GM12878 (cell line): ENCODE data around the gene EHBP1. TPM values are rescaled to one million over a fixed set of nuclear protein-coding genes. Genes with fewer than 3 reads are reported as not detected.

ENCODE experiments used
- ATAC-seq: fragments of 200-7000 bp; cut with Tn5 transposase; 3 replicates; pipeline ENCODE4 v1.9.1; 2020; ENCODE audit warnings: mild to moderate bottlenecking, moderate library complexity
- BruUV-seq: library from RNA; stranded (reverse); fragments of 400-500 nt; replicated peaks from 2 replicates; lab custom pipeline; 2021; lab: Mats Ljungman, UMichigan
- CTCF ChIA-PET: fragments of 300-600 bp; sonication (Branson Sonifier 250); formaldehyde crosslinking; extraction: SDS; loops from one replicate; lab custom pipeline; 2021; ENCODE audit warnings: inconsistent platforms; lab: Yijun Ruan, JAX
- POLR2A ChIA-PET: fragments of 350-600 bp; formaldehyde crosslinking; extraction: SDS; loops from one replicate; lab custom pipeline; 2021; ENCODE audit warnings: inconsistent platforms; lab: Charles Lee
- RAD21 ChIA-PET: fragments of 300-600 bp; sonication (Branson Sonifier 250); formaldehyde crosslinking; loops from one replicate; lab custom pipeline; 2023; ENCODE audit warnings: antibody characterized with exemption; ENCODE audit not compliant: unreplicated experiment; lab: Charles Lee
- SMC1A ChIA-PET: fragments of 300-600 bp; sonication (Branson Sonifier 250); formaldehyde crosslinking; loops from one replicate; lab custom pipeline; 2023; ENCODE audit not compliant: unreplicated experiment, uncharacterized antibody; lab: Charles Lee
- DNase-seq: peaks from one replicate; pipeline ENCODE4 v3.0.0-alpha.2; 2011; ENCODE audit warnings: low read depth, low spot score
- FAIRE-seq: peaks from 3 replicates; lab custom pipeline; 2011; peaks lifted over from hg19 to GRCh38; lab: Jason Lieb, UNC
- H2AFZ ChIP-seq: 2 replicates; pipeline ENCODE4 v1.6.0; 2011; ENCODE audit warnings: low read depth, low read length, control low read depth; ENCODE audit not compliant: control insufficient read depth
- H3K27ac ChIP-seq: 2 replicates; pipeline ENCODE4 v1.5.1; 2011; ENCODE audit warnings: control low read depth; ENCODE audit not compliant: control insufficient read depth, insufficient read depth
- H3K27me3 ChIP-seq, 2 experiments: replicated peaks in 1 of 2; 2 replicates each; pipeline versions ENCODE4 v1.6.0 to v1.6.1; 2011; ENCODE audit warnings: low read length in 1 of 2; ENCODE audit not compliant: control insufficient read depth in 2 of 2, insufficient read depth in 2 of 2
- H3K36me3 ChIP-seq, 2 experiments: 2 replicates each; pipeline ENCODE4 v1.5.1; 2011; ENCODE audit warnings: low read length in 1 of 2; ENCODE audit not compliant: control insufficient read depth in 2 of 2, insufficient read depth in 2 of 2
- H3K4me1 ChIP-seq: 2 replicates; pipeline ENCODE4 v1.6.1; 2011; ENCODE audit warnings: mild to moderate bottlenecking, low read length, moderate library complexity, mixed read lengths; ENCODE audit not compliant: control insufficient read depth, insufficient read depth
- H3K4me2 ChIP-seq: 2 replicates; pipeline ENCODE4 v1.6.0; 2011; ENCODE audit warnings: control low read depth; ENCODE audit not compliant: control insufficient read depth, insufficient read depth
- H3K4me3 ChIP-seq: fragments of 200-600 bp; sonication (generic); 2 replicates; pipeline ENCODE4 v1.5.1; 2016
- H3K79me2 ChIP-seq: 2 replicates; pipeline ENCODE4 v1.6.0; 2011; ENCODE audit warnings: low read length; ENCODE audit not compliant: control insufficient read depth, insufficient read depth
- H3K9ac ChIP-seq: 2 replicates; pipeline ENCODE4 v1.8.0; 2011; ENCODE audit warnings: low read length, control low read depth, mixed read lengths; ENCODE audit not compliant: control insufficient read depth, insufficient read depth
- H3K9me3 ChIP-seq: replicated peaks from 3 replicates; pipeline ENCODE4 v1.5.1; 2011; ENCODE audit warnings: mild to moderate bottlenecking, low read length; ENCODE audit not compliant: control insufficient read depth, insufficient read depth
- H4K20me1 ChIP-seq: 2 replicates; pipeline ENCODE4 v1.6.0; 2011; ENCODE audit not compliant: control insufficient read depth, insufficient read depth
- ATF7 ChIP-seq: fragments of 450-650 bp; IDR thresholded peaks from 2 replicates; pipeline ENCODE4 v1.6.1; 2016; ENCODE audit warnings: low read depth, mild to moderate bottlenecking
- BACH1 ChIP-seq: fragments of 450-650 bp; IDR thresholded peaks from 2 replicates; pipeline ENCODE4 v1.6.1; 2017; ENCODE audit warnings: mild to moderate bottlenecking, borderline replicate concordance
- BHLHE40 ChIP-seq, 2 experiments: fragments of 450-650 bp in 1 of 2; IDR thresholded peaks; 2 replicates each; pipeline ENCODE4 v1.6.1; 2011 to 2017; ENCODE audit warnings: low read depth in 2 of 2, borderline replicate concordance in 1 of 2, improper control_type of control experiment in 1 of 2, low read length in 1 of 2, mild to moderate bottlenecking in 1 of 2
- E2F4 ChIP-seq: IDR thresholded peaks from 2 replicates; pipeline ENCODE4 v1.6.1; 2012; ENCODE audit warnings: low read depth, low read length, improper control_type of control experiment
- E2F8 ChIP-seq: fragments of 450-650 bp; IDR thresholded peaks from 2 replicates; pipeline ENCODE4 v1.6.1; 2018; ENCODE audit warnings: mild to moderate bottlenecking, low read depth, moderate library complexity; ENCODE audit not compliant: partially characterized antibody
- LARP7 ChIP-seq: fragments of 450-650 bp; IDR thresholded peaks from 2 replicates; pipeline ENCODE4 v1.6.1; 2017; ENCODE audit warnings: mild to moderate bottlenecking
- MYB ChIP-seq: fragments of 150-350 bp; IDR thresholded peaks from 2 replicates; pipeline ENCODE4 v1.6.1; 2014; ENCODE audit warnings: mild to moderate bottlenecking, low read depth, low read length, borderline replicate concordance
- NR2C2 ChIP-seq: IDR thresholded peaks from 2 replicates; pipeline ENCODE4 v1.6.1; 2011; ENCODE audit warnings: borderline replicate concordance, low read depth; ENCODE audit not compliant: control insufficient read depth, insufficient read length
- PML ChIP-seq: IDR thresholded peaks from 2 replicates; pipeline ENCODE4 v1.6.1; 2012; ENCODE audit warnings: low read length, inconsistent platforms
- RAD51 ChIP-seq: fragments of 450-650 bp; IDR thresholded peaks from 2 replicates; pipeline ENCODE4 v1.6.1; 2016; ENCODE audit warnings: moderate library complexity, mild to moderate bottlenecking, inconsistent platforms
- SPI1 ChIP-seq: IDR thresholded peaks from 2 replicates; pipeline ENCODE4 v1.6.1; 2011; ENCODE audit warnings: low read depth, mild to moderate bottlenecking, low read length, moderate library complexity, borderline replicate concordance; ENCODE audit not compliant: insufficient read depth
- STAT3 ChIP-seq: IDR thresholded peaks from 2 replicates; pipeline ENCODE4 v1.6.1; 2011; ENCODE audit warnings: low read depth, low read length, improper control_type of control experiment
- WGBS: methylation state at CpG from one replicate; pipeline ENCODE4 v1.1.6; 2016; ENCODE audit warnings: low lambda C conversion rate; ENCODE audit not compliant: insufficient replicate concordance, insufficient coverage; ENCODE audit errors: missing lambda C conversion rate; 5-methylcytosine and 5-hydroxymethylcytosine counted together
- in situ Hi-C: fragments of 300-500 bp; cut with MboI; formaldehyde crosslinking; loops from 9 replicates; pipeline ENCODE4 v1.14.3; 2018; ENCODE audit warnings: mixed read lengths
- intact Hi-C: fragments of 100-400 bp; cut with micrococcal nuclease; formaldehyde crosslinking; loops from one replicate; pipeline ENCODE4 v1.14.2; 2022; ENCODE audit not compliant: unreplicated experiment
- polyA plus RNA-seq, 11 experiments: library from polyadenylated mRNA; depleted of rRNA in 4 of 11; unstranded in 6 of 11; stranded (reverse) in 5 of 11; fragments of >200 nt; fragmentation: Nextera tagmentation in 4 of 11; fragmentation: Illumina TruSeq in 1 of 11; extraction: Ambion mirVana in 4 of 11; extraction: Trizol in 1 of 11; gene quantifications; 1 replicate in 1 of 11; 2 replicates in 10 of 11; pipeline versions ENCODE4 v1.2.1 to v1.2.3, GENCODE V29; 2011 to 2016; ENCODE audit warnings: inconsistent platforms in 2 of 11, missing spikeins in 2 of 11, low read depth in 1 of 11
- total RNA-seq, 4 experiments: library from RNA; depleted of rRNA in 3 of 4; stranded (reverse); fragments of >200 nt in 3 of 4; fragmentation: Illumina TruSeq in 1 of 4; extraction: Trizol in 1 of 4; gene quantifications; 2 replicates each; pipeline versions ENCODE4 v1.2.1 to v1.2.3, GENCODE V29; 2013 to 2021

The EHBP1 gene
- total and polyA plus RNA-seq, 10 of the 15 experiments (the other 5 are each of a cell fraction or from before 2014, with no cell fraction given): 5.7 to 26.1 (median 13.6) TPM

- H3K27me3 ChIP-seq: no peaks in the 10 kb centered on the region
- H3K4me3 ChIP-seq: no peak overlapping the region
- peaks cover 2% of the 10 kb centered on the region; the same call in 1 of the 3 replicates for H3K9me3 ChIP-seq
- DNase-seq (no peak), ATAC-seq (no peak), FAIRE-seq (no peak)
- intact Hi-C loops (no loop called here), in situ Hi-C loops (no loop called here)
- RAD21 ChIA-PET: interaction anchor here (0.9 to 1.9 kb wide), 2 partner anchors 9 to 308 kb away, joined by 3 to 9 read pairs; no protein-coding TSS in a partner anchor
- no peak overlapping the region for H3K4me2 ChIP-seq
- H2AFZ ChIP-seq: no peak overlapping the region
- no peaks in the 10 kb centered on the region for H4K20me1 ChIP-seq
- H3K4me1 ChIP-seq: no peaks in the 10 kb centered on the region
- SMC1A ChIA-PET: interaction anchor here (0.6 to 2.9 kb wide), 8 partner anchors 9 to 308 kb away, joined by 3 to 14 read pairs (median 4); no protein-coding TSS in a partner anchor
- no TSS peak for BruUV-seq
- H3K36me3 ChIP-seq: no peaks in the 10 kb centered on the region
- CTCF ChIA-PET: interaction anchor here (1.4 to 2.1 kb wide), 4 partner anchors 10 to 309 kb away, joined by 3 to 10 read pairs (median 8); no protein-coding TSS in a partner anchor
- no peak overlapping the region for H3K9ac ChIP-seq
- TF ChIP-seq SPI1 (0 out of 2 replicates have a peak, but pooled peaks have one; percentile 3), MYB (no peak)
- POLR2A ChIA-PET: no interaction called here
- WGBS: 100% methylated on average over 3 of the region's 3 CpGs
- H3K27ac ChIP-seq: no peak overlapping the region
- H3K79me2 ChIP-seq: no peaks in the 10 kb centered on the region
Observed at GRCh38 chr2:62765619-62766376, 60.3 kb downstream of the EHBP1 start.

- no peaks in the 10 kb centered on the region for H3K4me1 ChIP-seq
- ChIA-PET POLR2A (interaction anchor here (0.6 kb wide), 1 partner anchor 338 kb away, joined by 3 read pairs; no protein-coding TSS in a partner anchor), SMC1A (interaction anchor here (0.8 to 4.4 kb wide), 11 partner anchors 9 to 310 kb away, joined by 3 to 29 read pairs (median 4); no protein-coding TSS in a partner anchor), CTCF (interaction anchor here (0.7 to 5.0 kb wide), 4 partner anchors 9 to 312 kb away, joined by 3 to 33 read pairs (median 4); no protein-coding TSS in a partner anchor), RAD21 (interaction anchor here (1.1 to 12.5 kb wide), 2 partner anchors 180 to 311 kb away, joined by 3 to 183 read pairs; no protein-coding TSS in a partner anchor)
- H3K27me3 ChIP-seq: no peaks in the 10 kb centered on the region
- H3K4me3 ChIP-seq: no peak overlapping the region
- WGBS: 91% methylated on average over 3 of the region's 3 CpGs
- H3K9ac ChIP-seq: no peak overlapping the region
- intact Hi-C loops (no loop called here), in situ Hi-C loops (no loop called here)
- no peaks in the 10 kb centered on the region for H4K20me1 ChIP-seq
- H3K9me3 ChIP-seq: peaks cover 2% of the 10 kb centered on the region; the same call in 1 of the 3 replicates
- ATAC-seq: no peak
- H3K36me3 ChIP-seq: no peaks in the 10 kb centered on the region
- H3K4me2 ChIP-seq: no peak overlapping the region
- H2AFZ ChIP-seq: no peak overlapping the region
- BruUV-seq: no TSS peak
- no peak overlapping the region for H3K27ac ChIP-seq
- no peak for DNase-seq
- no peak for FAIRE-seq
- H3K79me2 ChIP-seq: no peaks in the 10 kb centered on the region
- TF ChIP-seq E2F8 (no peak), STAT3 (no peak), RAD51 (no peak), BACH1 (no peak), ATF7 (no peak), PML (no peak), LARP7 (no peak), BHLHE40 (IDR thresholded peaks at IDR 0.05; ENCODE audit: borderline replicate concordance in 1 of 2, low read depth in 2 of 2, low read length in 1 of 2) (no peak), NR2C2 (no peak), E2F4 (no peak)
Observed at GRCh38 chr2:62768615-62769014, 63.1 kb downstream of the EHBP1 start.
